CMK (cell line): ENCODE measurements around the gene PCYT2.

Source experiments
- DNase-seq: peaks from one replicate; pipeline ENCODE4 v3.0.0-alpha.2; 2010; ENCODE audit warnings: low read depth

Gene PCYT2

DNA sequence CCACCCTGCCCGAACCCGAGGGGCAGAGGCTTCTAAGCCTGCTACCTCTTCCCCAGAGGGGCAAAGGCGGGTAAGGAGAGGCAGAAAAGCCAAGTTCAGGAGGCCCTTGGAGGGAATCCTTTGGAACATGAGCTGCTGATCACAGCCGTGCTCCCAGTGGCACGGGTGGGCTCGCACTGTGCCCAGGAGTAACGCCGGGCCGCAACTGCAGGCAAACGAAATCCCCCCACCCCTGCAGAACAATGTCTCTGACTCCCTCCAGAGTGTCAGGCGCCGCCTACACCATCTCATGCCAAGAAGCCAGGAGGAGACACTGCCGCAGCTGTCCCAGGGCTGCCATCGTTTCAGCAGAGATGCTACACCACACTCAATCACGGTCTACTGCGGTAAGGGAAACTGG, 59.8 kb downstream of the PCYT2 start:
- no peak for DNase-seq
